Lower lobe of right lung (tissue), 2 donors: Measurements from ENCODE around the gene GPR107. TPM values are rescaled to one million over a fixed set of nuclear protein-coding genes. Genes with fewer than 3 reads are reported as not detected.

Experiments
- ATAC-seq, 2 donors: fragments of 200-7000 bp; cut with Tn5 transposase; one replicate each; pipeline ENCODE4 v1.9.1; 2020 to 2022; ENCODE audit warnings: mild to moderate bottlenecking in 2 of 2, moderate library complexity in 2 of 2
- DNase-seq: peaks from one replicate; pipeline ENCODE4 v3.0.0-alpha.2; 2020
- H3K27ac ChIP-seq: fragments of 200-600 bp; one replicate; pipeline ENCODE4 v1.8.0; 2022
- H3K27me3 ChIP-seq: fragments of 200-600 bp; one replicate; pipeline ENCODE4 v1.8.0; 2022; ENCODE audit warnings: low read depth
- H3K36me3 ChIP-seq: fragments of 200-600 bp; one replicate; pipeline ENCODE4 v1.8.0; 2022; ENCODE audit warnings: mild to moderate bottlenecking
- H3K4me1 ChIP-seq: fragments of 200-600 bp; one replicate; pipeline ENCODE4 v1.8.0; 2022
- H3K4me3 ChIP-seq: fragments of 200-600 bp; one replicate; pipeline ENCODE4 v1.8.0; 2022; ENCODE audit warnings: mild to moderate bottlenecking
- H3K9me3 ChIP-seq: fragments of 200-600 bp; one replicate; pipeline ENCODE4 v1.8.0; 2022
- CTCF ChIP-seq: fragments of 200-600 bp; IDR thresholded peaks from one replicate; pipeline ENCODE4 v1.8.0; 2022; ENCODE audit warnings: antibody characterized with exemption, mild to moderate bottlenecking
- intact Hi-C: fragments of 100-400 bp; cut with DNase I; formaldehyde crosslinking; loops from one replicate; pipeline ENCODE4 v1.11.0; 2022
- total RNA-seq: library from RNA; stranded (reverse); fragmentation: NEBNext Ultra II Directional; extraction: Animal tissue kit (Norgen Biotek cat#: 25700); gene quantifications from one replicate; pipeline ENCODE4 v1.2.1, GENCODE V29; 2021
- donor health status: DM: no; HTN: yes; CAD: no; lungs with severe emphysema.

GPR107 gene
- total RNA-seq, 1 donor from 2014 or later, result 43.0 TPM

DNA sequence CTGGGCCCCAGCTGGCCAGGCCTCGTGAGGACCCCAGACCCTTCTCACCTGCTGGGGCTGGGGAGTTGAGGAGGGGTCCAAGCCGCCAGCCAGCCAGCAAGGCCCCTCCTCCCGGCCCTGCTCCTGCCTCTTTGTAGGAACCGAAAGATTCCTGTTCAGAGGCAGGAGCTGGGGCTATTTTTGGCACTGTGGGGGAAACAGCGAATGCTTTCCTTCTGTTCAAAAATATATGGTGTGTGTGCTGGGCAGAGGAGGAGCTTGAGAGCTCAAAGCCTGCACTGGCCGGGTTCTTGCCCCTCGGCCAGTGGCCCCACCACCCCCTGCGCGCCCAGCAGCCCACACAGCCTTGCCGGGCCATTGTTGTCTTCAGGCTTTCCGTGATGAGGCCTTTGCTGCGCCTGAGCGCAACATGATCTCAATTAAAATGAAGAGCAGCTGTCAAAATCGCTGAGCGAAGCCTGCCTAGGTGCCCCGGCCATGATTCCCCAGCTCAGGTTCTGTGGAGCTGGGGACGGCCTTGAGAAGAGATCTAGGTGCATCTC, 131.9 kb downstream of the GPR107 start:
- TF ChIP-seq CTCF, result no peak
- H3K27ac ChIP-seq, result peak overlapping the region; percentile 27
- H3K9me3 ChIP-seq, result no peaks in the 10 kb centered on the region
- no peaks in the 10 kb centered on the region for H3K27me3 ChIP-seq
- ATAC-seq (no peak), DNase-seq (no peak)
- peaks cover 18% of the 10 kb centered on the region for H3K4me1 ChIP-seq
- H3K36me3 ChIP-seq, result no peaks in the 10 kb centered on the region
- intact Hi-C loops, result no loop called here
- H3K4me3 ChIP-seq, result no peak overlapping the region

DNA sequence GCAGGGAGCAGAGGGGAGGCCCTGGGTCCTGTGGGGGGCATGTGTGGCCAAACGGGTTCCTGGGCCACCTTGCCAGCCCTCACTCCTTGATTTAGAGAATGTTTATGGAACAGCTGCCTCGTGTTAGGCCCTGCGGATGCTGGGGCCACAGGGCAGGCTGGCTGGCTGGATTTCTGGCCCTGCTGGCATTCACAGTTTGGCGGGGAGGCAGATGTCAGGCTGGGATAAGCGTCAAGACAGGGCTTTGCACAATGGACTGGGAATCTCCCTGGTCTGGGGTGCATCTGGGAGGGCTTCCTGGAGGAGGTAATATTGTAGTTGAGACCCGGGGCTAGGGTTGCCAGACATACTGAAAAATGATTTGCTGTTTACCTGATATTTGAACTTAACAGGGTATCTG, 132.3 kb downstream of the GPR107 start:
- Histone ChIP-seq H3K36me3 (no peaks in the 10 kb centered on the region), H3K27me3 (no peaks in the 10 kb centered on the region), H3K4me3 (no peak overlapping the region), H3K4me1 (peaks cover 18% of the 10 kb centered on the region), H3K27ac (peak overlapping the region; percentile 27), H3K9me3 (no peaks in the 10 kb centered on the region)
- no peak for TF ChIP-seq CTCF
- intact Hi-C loops, result no loop called here
- ATAC-seq, result no peak
- no peak for DNase-seq

DNA sequence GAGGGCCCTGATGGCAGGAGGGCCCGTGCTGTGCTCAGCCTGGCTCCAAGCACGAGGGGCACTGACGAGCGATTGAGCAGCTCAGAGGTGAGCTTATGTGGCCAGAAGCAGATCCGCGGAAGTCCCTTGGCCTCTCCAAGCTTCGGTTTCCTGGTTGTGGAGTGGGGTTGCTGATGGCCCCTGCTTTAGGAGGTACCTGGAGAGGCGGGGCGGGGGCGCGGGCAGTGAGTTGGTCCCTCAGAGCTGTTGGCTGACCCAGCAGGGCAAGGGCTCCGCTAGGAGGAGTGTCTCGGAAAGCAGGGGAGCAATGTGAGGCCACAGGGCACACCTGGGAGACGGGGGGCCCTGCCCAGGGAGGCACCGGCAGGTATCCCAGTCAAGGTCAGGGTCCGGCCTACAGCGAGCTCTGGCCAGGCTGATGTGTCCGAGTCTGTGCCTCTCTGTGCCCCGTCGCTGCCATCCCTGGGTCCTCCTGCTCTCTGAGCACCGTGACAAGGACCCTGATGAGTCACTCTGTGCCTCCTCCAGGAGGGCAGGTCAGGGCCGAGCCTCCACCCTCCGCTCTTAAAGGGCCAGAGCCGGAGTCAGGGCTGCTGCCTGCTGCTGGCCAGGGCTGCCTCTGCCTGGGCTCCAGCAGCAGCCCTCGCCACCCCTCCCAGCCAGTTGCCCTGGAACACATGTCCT, 133.3 kb downstream of the GPR107 start:
- peak; percentile 84 to 85 for ATAC-seq
- H3K27me3 ChIP-seq, result no peaks in the 10 kb centered on the region
- no peak overlapping the region for H3K27ac ChIP-seq
- no peak overlapping the region for H3K4me3 ChIP-seq
- DNase-seq, result peak; percentile 58
- no peak for TF ChIP-seq CTCF
- H3K4me1 ChIP-seq, result peaks cover 18% of the 10 kb centered on the region
- intact Hi-C loops, result no loop called here
- H3K9me3 ChIP-seq, result no peaks in the 10 kb centered on the region
- no peaks in the 10 kb centered on the region for H3K36me3 ChIP-seq

DNA sequence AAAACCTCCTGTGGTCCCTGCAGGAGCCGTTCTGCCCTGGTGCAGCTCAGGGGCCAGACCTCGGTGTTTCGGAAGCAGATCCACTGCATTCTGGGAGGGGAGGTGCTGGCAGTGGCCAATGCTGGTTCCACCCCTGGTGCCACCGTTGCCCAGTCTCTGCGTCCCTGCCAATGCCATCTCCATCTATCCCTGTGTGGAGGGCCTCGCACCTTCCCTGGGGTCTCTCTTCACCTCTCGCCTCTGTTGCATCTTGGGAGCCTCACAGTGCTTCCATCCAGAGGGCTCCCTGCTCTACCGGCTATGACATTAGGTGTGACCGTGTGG, 133.8 kb downstream of the GPR107 start:
- Histone ChIP-seq H3K36me3 (no peaks in the 10 kb centered on the region), H3K27me3 (no peaks in the 10 kb centered on the region), H3K9me3 (no peaks in the 10 kb centered on the region), H3K27ac (no peak overlapping the region), H3K4me3 (no peak overlapping the region), H3K4me1 (peaks cover 18% of the 10 kb centered on the region)
- intact Hi-C loops, result no loop called here
- DNase-seq (no peak), ATAC-seq (no peak)
- no peak for TF ChIP-seq CTCF

DNA sequence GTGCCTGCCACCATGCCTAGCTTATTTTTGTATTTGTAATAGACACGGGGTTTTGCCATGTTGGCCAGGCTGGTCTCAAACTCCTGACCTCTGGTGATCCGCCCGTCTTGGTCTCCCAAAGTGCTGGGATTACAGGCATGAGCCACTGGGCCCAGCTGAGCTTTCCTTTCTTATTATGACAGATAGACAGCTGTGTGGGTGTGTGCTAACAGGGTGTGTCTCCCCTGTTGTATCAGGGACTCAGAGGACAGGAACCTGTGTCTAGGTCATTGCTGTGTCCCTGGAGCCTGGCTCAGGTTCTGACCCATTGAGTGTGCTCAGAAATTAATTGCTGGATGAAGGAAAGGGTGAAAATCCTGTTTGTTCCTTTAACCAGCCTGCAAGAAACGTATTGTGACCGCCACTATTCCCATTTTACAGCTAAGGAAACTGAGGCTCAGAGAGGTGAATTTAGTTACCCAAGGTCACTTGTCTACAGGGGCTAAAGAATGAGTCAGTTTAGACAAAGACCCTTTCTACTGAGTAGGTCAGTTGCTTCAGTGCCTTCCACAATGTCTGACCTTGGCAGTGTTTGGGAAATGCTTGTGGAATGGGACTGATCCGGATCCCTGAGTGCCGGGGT, 135.3 kb downstream of the GPR107 start:
- Histone ChIP-seq H3K27ac (no peak overlapping the region), H3K9me3 (no peaks in the 10 kb centered on the region), H3K4me3 (no peak overlapping the region), H3K4me1 (peaks cover 18% of the 10 kb centered on the region), H3K27me3 (no peaks in the 10 kb centered on the region), H3K36me3 (no peaks in the 10 kb centered on the region)
- DNase-seq (no peak), ATAC-seq (no peak)
- intact Hi-C loops, result no loop called here
- TF ChIP-seq CTCF, result no peak

Other genes starting within 250 kb of the GPR107 start
- 34.6 TPM for gene TOR1A, start 229.8 kb upstream of the GPR107 start, total RNA-seq
- 42.0 TPM for gene C9orf78, start 218.6 kb upstream of the GPR107 start, total RNA-seq
- 27.0 TPM for gene USP20, start 218.4 kb upstream of the GPR107 start, total RNA-seq
- gene FNBP1, start 10.7 kb upstream of the GPR107 start, total RNA-seq, result 61.1 TPM
- 7.0 TPM for gene NCS1, start 118.5 kb downstream of the GPR107 start, total RNA-seq
- 4.7 TPM for gene HMCN2, start 211.9 kb downstream of the GPR107 start, total RNA-seq